Thyroid gland (tissue), 4 donors: ENCODE results near the gene KMO. TPM values are rescaled to one million over a fixed set of nuclear protein-coding genes. Genes with fewer than 3 reads are reported as not detected.

Source experiments
- DNase-seq, 2 donors: peaks; one replicate each; pipeline ENCODE4 v3.0.0-alpha.2; 2019
- H3K27ac ChIP-seq, 3 donors: fragments of 200-600 bp; sonication (generic); 1 replicate in 2 of 3; 2 replicates in 1 of 3; pipeline ENCODE4 v1.5.1; 2016 to 2019; ENCODE audit warnings: mild to moderate bottlenecking in 1 of 3, moderate library complexity in 1 of 3
- H3K27me3 ChIP-seq: fragments of 200-600 bp; sonication (generic); one replicate; pipeline ENCODE4 v1.5.1; 2019
- H3K36me3 ChIP-seq, 2 donors: fragments of 200-600 bp; sonication (generic); one replicate each; pipeline ENCODE4 v1.5.1; 2016 to 2019
- H3K4me1 ChIP-seq, 2 donors: fragments of 200-600 bp; sonication (generic); one replicate each; pipeline ENCODE4 v1.5.1; 2017 to 2019
- H3K4me3 ChIP-seq, 3 donors: fragments of 200-600 bp; sonication (generic); replicated peaks in 1 of 3; 1 replicate in 2 of 3; 2 replicates in 1 of 3; pipeline ENCODE4 v1.5.1; 2016; ENCODE audit warnings: mild to moderate bottlenecking in 1 of 3
- H3K9me3 ChIP-seq: fragments of 200-600 bp; sonication (generic); one replicate; pipeline ENCODE4 v1.5.1; 2017
- POLR2A ChIP-seq, 2 donors: fragments of 450-650 bp; IDR thresholded peaks; one replicate each; pipeline ENCODE4 v1.6.1; 2017; ENCODE audit warnings: antibody characterized with exemption in 2 of 2, mild to moderate bottlenecking in 2 of 2, moderate library complexity in 1 of 2
- WGBS, 2 donors: methylation state at CpG; one replicate each; pipeline ENCODE4 v1.1.5; 2017; 5-methylcytosine and 5-hydroxymethylcytosine counted together
- intact Hi-C: fragments of 100-400 bp; cut with DNase I; formaldehyde crosslinking; loops from one replicate; pipeline ENCODE4 v1.15.1; 2023
- total RNA-seq, 4 donors: library from RNA; depleted of rRNA; stranded (reverse); fragments of >200 nt; gene quantifications; one replicate each; pipeline ENCODE4 v1.2.3, GENCODE V29; 2016
- TF ChIP-seq, protein P1 (sequence below), 6 experiments: fragments of 200-600 bp in 3 of 6; fragments of 450-650 bp in 3 of 6; sonication (generic) in 3 of 6; IDR thresholded peaks; one replicate each; pipeline ENCODE4 v1.5.1; 2016 to 2019; ENCODE audit warnings: antibody characterized with exemption in 6 of 6, mild to moderate bottlenecking in 2 of 6, inconsistent platforms in 1 of 6, moderate library complexity in 1 of 6

The KMO gene
- total RNA-seq, 4 donors from 2014 or later, result 0.27 to 2.3 (median 0.39) TPM; not detected in 1

DNA sequence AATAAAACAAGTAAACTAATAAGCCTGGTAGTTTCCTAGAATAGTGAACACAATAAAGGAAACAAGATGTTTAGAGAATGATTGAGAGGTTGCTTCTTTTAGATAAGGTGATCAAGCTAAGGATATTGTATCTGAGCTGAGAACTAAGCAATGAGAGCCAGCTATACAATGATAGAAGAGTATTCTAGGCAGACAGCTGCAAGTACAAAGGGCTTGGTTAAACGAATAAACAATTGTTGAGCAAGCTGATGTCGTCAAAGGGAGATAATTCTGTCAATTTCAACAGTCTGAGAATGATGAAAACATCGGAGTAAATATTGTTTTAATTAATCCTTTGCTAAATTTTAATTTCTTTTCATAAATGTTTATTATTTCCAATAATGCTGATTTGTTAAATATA lies 7.2 kb upstream of the KMO start:
- WGBS, 2 donors, result 63 to 69% methylated on average over 3 of the region's 3 CpGs
- TF ChIP-seq, protein P1, sequence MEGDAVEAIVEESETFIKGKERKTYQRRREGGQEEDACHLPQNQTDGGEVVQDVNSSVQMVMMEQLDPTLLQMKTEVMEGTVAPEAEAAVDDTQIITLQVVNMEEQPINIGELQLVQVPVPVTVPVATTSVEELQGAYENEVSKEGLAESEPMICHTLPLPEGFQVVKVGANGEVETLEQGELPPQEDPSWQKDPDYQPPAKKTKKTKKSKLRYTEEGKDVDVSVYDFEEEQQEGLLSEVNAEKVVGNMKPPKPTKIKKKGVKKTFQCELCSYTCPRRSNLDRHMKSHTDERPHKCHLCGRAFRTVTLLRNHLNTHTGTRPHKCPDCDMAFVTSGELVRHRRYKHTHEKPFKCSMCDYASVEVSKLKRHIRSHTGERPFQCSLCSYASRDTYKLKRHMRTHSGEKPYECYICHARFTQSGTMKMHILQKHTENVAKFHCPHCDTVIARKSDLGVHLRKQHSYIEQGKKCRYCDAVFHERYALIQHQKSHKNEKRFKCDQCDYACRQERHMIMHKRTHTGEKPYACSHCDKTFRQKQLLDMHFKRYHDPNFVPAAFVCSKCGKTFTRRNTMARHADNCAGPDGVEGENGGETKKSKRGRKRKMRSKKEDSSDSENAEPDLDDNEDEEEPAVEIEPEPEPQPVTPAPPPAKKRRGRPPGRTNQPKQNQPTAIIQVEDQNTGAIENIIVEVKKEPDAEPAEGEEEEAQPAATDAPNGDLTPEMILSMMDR (IDR thresholded peaks at IDR 0.05), result no peak
- no peak for TF ChIP-seq POLR2A (IDR thresholded peaks at IDR 0.05)
- no peaks in the 10 kb centered on the region for H3K36me3 ChIP-seq
- H3K27ac ChIP-seq, result no peak overlapping the region
- H3K27me3 ChIP-seq, result no peaks in the 10 kb centered on the region
- H3K9me3 ChIP-seq, result no peaks in the 10 kb centered on the region
- intact Hi-C loops, result no loop called here
- H3K4me3 ChIP-seq, result no peak overlapping the region
- DNase-seq, result no peak
- H3K4me1 ChIP-seq, result no peaks in the 10 kb centered on the region

GRCh38 chr1:241527146-241527545 lies 5.0 kb upstream of the KMO start:
- no peak overlapping the region for H3K4me3 ChIP-seq
- no peaks in the 10 kb centered on the region for H3K36me3 ChIP-seq
- H3K4me1 ChIP-seq, result no peaks in the 10 kb centered on the region
- no peak for DNase-seq
- 78 to 88% methylated on average over 3 of the region's 3 CpGs for WGBS, 2 donors
- H3K27me3 ChIP-seq, result no peaks in the 10 kb centered on the region
- H3K9me3 ChIP-seq, result no peaks in the 10 kb centered on the region
- H3K27ac ChIP-seq, result no peak overlapping the region
- intact Hi-C loops, result no loop called here
- no peak for TF ChIP-seq POLR2A (IDR thresholded peaks at IDR 0.05)
- TF ChIP-seq, protein P1 (IDR thresholded peaks at IDR 0.05), result no peak

DNA sequence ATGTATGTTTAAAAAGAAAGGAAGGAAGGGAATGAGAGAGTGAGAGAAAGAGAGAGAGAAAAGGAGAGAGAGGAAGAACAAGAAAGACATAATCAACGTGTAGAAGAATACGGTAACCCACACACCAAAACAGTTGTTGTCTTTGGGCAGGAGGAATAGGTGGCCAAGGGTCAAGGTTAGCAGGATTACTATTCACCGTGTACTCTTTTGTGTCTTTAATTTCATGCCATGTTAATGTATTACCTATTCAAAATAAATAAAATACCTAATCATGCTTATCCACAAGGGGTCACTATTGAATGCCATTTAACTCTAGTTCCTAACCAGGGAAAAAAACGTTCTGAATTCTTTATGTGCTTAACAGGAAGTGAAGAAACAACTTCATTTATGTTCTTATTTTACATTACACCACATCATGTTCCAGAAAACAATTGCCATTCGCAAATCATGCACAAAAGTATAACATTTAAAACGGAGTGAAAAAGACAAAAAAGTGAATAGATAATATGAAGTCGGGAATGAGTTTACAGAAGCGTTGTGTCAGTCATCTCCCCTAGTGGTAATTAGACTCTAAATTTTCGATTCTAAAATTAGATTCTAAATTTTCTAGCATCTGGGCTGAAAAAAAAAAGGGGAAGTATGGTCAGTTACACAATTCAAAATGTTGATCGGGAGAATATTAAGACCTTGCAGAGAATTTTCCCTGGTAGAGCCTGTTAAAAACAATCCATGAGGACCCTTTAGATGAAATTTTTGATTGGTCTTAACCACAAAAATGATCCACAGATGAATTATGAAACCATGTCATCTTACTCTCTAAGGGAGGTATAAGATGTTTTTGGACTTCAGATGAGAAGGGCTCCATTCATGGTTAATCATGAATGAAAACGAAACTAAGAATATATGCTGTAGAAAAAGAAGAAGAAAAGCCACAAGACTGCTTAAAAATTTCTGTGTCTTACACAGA lies 700 bp upstream of the KMO start:
- Histone ChIP-seq H3K27ac (no peak overlapping the region), H3K4me1 (no peaks in the 10 kb centered on the region), H3K36me3 (no peaks in the 10 kb centered on the region), H3K9me3 (no peaks in the 10 kb centered on the region), H3K4me3 (peak overlapping the region in 2 of 3 donors; percentile 23 to 41), H3K27me3 (no peaks in the 10 kb centered on the region)
- no peak for DNase-seq
- TF ChIP-seq, protein P1 (IDR thresholded peaks at IDR 0.05), result peak in 4 of 6 experiments; percentile 25 to 67 (median 60)
- no peak for TF ChIP-seq POLR2A (IDR thresholded peaks at IDR 0.05)
- WGBS, 2 donors, result 4 to 5% methylated on average over 11 of the region's 11 CpGs
- intact Hi-C loops, result loop anchor here (5.0 kb wide), 1 partner anchor 111 kb away; the partner anchor contains the start of genes CHML and OPN3

DNA sequence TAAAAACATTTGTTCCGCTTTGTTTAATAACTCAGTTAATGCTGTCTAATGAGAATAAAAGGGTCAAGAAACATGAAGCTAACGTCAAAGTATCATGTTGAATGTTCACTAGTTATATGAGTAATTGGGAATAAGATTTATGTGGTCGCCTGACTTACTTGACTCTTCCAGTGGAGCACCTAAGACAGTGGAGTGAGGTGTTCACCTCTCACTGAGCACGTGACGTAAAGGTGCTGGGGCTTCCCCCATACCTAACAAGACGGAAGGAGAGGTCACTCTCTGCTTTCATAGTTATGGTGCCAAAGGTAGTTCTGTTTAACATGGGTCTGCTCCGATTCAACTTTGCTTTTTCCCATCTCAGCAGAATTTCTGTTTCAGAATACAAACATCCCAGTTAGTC lies 686 bp downstream of the KMO start:
- DNase-seq, result no peak
- Histone ChIP-seq H3K9me3 (no peaks in the 10 kb centered on the region), H3K36me3 (no peaks in the 10 kb centered on the region), H3K27ac (no peak overlapping the region), H3K4me3 (no peak overlapping the region), H3K4me1 (no peaks in the 10 kb centered on the region), H3K27me3 (no peaks in the 10 kb centered on the region)
- intact Hi-C loops, result loop anchor here (5.0 kb wide), 1 partner anchor 109 kb away; the partner anchor contains the start of genes CHML and OPN3
- TF ChIP-seq, protein P1 (IDR thresholded peaks at IDR 0.05), result no peak
- no peak for TF ChIP-seq POLR2A (IDR thresholded peaks at IDR 0.05)
- WGBS, 2 donors, result 82 to 87% methylated on average over 7 of the region's 7 CpGs
